GM13977 (cell line): Measurements from ENCODE around the gene CLDN14.

ENCODE experiments used
- DNase-seq: peaks from one replicate; pipeline ENCODE4 v3.0.0; 2012; ENCODE audit warnings: low spot score
- CTCF ChIP-seq: IDR thresholded peaks from 2 replicates; pipeline ENCODE4 v1.5.1; 2012; ENCODE audit warnings: mild to moderate bottlenecking, control low read depth; ENCODE audit not compliant: insufficient read depth; ENCODE audit errors: extremely low read depth, missing control alignments
- in situ Hi-C: fragments of 300-500 bp; cut with MboI; formaldehyde crosslinking; loops from one replicate; pipeline ENCODE4 v1.12.0; 2022; ENCODE audit warnings: low sequenced_read_pairs, low pct_unique_long_range_greater_than_20kb, mixed read lengths, inconsistent platforms; ENCODE audit not compliant: unreplicated experiment

The CLDN14 gene

GRCh38 chr21:36518883-36519492, 39.1 kb upstream of the CLDN14 start:
- in situ Hi-C loops = no loop called here
- TF ChIP-seq CTCF = no peak
- DNase-seq = no peak

GRCh38 chr21:36517366-36518075, 37.6 kb upstream of the CLDN14 start:
- in situ Hi-C loops = no loop called here
- no peak for TF ChIP-seq CTCF
- DNase-seq = no peak

GRCh38 chr21:36516281-36516680, 36.4 kb upstream of the CLDN14 start:
- no peak for TF ChIP-seq CTCF
- in situ Hi-C loops = no loop called here
- no peak for DNase-seq

GRCh38 chr21:36513430-36513829, 33.5 kb upstream of the CLDN14 start:
- in situ Hi-C loops = no loop called here
- DNase-seq = no peak

GRCh38 chr21:36512971-36513370, 33.0 kb upstream of the CLDN14 start:
- in situ Hi-C loops = no loop called here
- no peak for TF ChIP-seq CTCF
- no peak for DNase-seq

More at GRCh38 chr21:36513430-36513829, 33.5 kb upstream of the CLDN14 start:
- TF ChIP-seq CTCF = no peak

- no peak for TF ChIP-seq CTCF
- DNase-seq = no peak
- in situ Hi-C loops = no loop called here
These were observed 31.7 kb upstream of the CLDN14 start for GRCh38 chr21:36511484-36512220.
